HCT116 (cell line): ENCODE measurements around the gene SDF2.
"Not testable (repeated sequence)": the region's sequence is repeated elsewhere in the genome, so short reads cannot be mapped to it uniquely, and the experiment has no call there.

Source experiments
- CTCF ChIP-seq, 3 experiments: fragments of 200-600 bp in 1 of 3; sonication (generic) in 1 of 3; IDR thresholded peaks in 2 of 3; conservative IDR thresholded peaks in 1 of 3; 2 replicates each; pipeline ENCODE4 v1.5.1; 2012 to 2017; ENCODE audit warnings: low read depth in 2 of 3, low read length in 2 of 3, antibody characterized with exemption in 1 of 3, borderline replicate concordance in 1 of 3, control low read depth in 1 of 3, mild to moderate bottlenecking in 1 of 3, mixed read lengths in 1 of 3, mixed run types in 1 of 3, moderate library complexity in 1 of 3; ENCODE audit not compliant: insufficient read depth in 1 of 3
- JUND ChIP-seq: IDR thresholded peaks from 2 replicates; pipeline ENCODE4 v1.6.1; 2012
- MAX ChIP-seq: IDR thresholded peaks from 2 replicates; pipeline ENCODE4 v1.6.1; 2012
- POLR2A ChIP-seq: IDR thresholded peaks from 2 replicates; pipeline ENCODE4 v1.7.0; 2011; ENCODE audit warnings: borderline replicate concordance; ENCODE audit not compliant: insufficient read depth, insufficient read length; ENCODE audit errors: extremely low read depth
- REST ChIP-seq: IDR thresholded peaks from 2 replicates; pipeline ENCODE4 v1.6.1; 2012; ENCODE audit warnings: low read depth
- TCF7L2 ChIP-seq: IDR thresholded peaks from 2 replicates; pipeline ENCODE4 v1.7.0; 2011; ENCODE audit warnings: borderline replicate concordance, inconsistent platforms; ENCODE audit not compliant: insufficient read depth, insufficient read length; ENCODE audit errors: extremely low read depth

GRCh38 chr17:28659497-28659881 lies 2.2 kb downstream of the SDF2 start:
- TF ChIP-seq CTCF (IDR thresholded peaks at IDR 0.05 in 2 of 3, conservative IDR thresholded peaks at IDR 0.05 in 1 of 3; ENCODE audit: borderline replicate concordance in 1 of 3, insufficient read depth in 1 of 3, low read depth in 2 of 3, low read length in 2 of 3); REST; MAX; TCF7L2; POLR2A; JUND: not testable (repeated sequence)
